VCaP (cell line): ENCODE data around the gene COL13A1.

ENCODE experiments used
- H3K27ac ChIP-seq: fragments of 450-650 bp; 2 replicates; pipeline ENCODE4 v1.5.1; 2017
- TF ChIP-seq, protein P1 (sequence below): fragments of 450-650 bp; conservative IDR thresholded peaks from 2 replicates; pipeline ENCODE4 v1.5.1; 2017; ENCODE audit warnings: mild to moderate bottlenecking, moderate library complexity

The COL13A1 gene

GRCh38 chr10:69861251-69862240, 59.8 kb downstream of the COL13A1 start:
- TF ChIP-seq, protein P1, sequence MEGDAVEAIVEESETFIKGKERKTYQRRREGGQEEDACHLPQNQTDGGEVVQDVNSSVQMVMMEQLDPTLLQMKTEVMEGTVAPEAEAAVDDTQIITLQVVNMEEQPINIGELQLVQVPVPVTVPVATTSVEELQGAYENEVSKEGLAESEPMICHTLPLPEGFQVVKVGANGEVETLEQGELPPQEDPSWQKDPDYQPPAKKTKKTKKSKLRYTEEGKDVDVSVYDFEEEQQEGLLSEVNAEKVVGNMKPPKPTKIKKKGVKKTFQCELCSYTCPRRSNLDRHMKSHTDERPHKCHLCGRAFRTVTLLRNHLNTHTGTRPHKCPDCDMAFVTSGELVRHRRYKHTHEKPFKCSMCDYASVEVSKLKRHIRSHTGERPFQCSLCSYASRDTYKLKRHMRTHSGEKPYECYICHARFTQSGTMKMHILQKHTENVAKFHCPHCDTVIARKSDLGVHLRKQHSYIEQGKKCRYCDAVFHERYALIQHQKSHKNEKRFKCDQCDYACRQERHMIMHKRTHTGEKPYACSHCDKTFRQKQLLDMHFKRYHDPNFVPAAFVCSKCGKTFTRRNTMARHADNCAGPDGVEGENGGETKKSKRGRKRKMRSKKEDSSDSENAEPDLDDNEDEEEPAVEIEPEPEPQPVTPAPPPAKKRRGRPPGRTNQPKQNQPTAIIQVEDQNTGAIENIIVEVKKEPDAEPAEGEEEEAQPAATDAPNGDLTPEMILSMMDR, result peak; percentile 54
- H3K27ac ChIP-seq, result no peak overlapping the region

DNA sequence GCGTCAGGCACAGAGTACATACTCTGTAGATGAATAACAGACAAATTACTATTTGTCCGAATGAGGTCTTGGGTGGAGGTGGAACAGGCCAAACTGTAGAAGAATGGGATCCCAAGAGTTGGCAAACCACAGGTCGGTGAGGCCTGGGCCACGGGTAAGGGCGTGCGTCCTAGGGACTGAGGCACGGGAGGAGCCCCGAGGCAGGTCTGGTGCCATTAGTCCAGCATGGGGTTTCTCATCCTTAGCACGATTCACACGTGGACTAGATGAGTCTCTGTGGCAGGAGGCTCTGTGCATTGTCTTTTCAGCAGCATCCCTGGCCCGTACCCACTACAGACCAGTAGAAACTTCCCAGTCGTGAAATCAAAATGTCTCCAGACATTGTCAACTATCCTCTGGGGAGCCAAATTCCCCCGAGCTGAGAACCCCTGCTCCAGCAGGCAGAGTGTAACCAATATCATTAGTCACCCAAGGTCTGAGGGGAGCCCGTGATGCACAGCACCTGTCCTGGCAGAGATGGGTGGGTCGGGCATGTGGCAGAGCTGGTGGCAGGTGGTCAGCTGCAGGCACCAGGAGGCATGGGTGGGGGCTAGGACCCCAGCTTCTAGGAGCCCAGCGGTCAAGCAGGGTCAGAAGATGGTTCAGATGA, 61.3 kb downstream of the COL13A1 start:
- TF ChIP-seq, protein P1, result no peak
- H3K27ac ChIP-seq, result no peak overlapping the region

GRCh38 chr10:69863580-69863979, 61.9 kb downstream of the COL13A1 start:
- TF ChIP-seq, protein P1, result no peak
- no peak overlapping the region for H3K27ac ChIP-seq

DNA sequence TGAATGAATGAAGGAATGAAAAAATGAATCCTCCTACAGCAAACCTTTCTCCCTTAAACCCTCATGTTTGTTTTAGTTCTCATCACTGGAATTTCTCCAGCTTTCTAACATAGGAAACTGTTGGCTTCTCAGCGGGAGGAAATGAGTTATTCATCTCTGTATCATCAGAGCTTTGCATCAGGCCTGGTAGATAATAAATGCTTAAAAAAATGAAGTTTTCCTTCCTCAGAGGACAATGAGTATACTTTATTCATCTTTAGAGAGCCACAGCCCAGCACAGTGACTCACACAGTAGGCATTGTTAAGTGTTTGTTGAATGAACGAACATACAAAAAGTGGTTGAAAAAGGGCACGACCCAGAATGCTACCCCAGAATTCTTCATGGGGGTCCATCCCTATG, 62.6 kb downstream of the COL13A1 start:
- TF ChIP-seq, protein P1, result no peak
- H3K27ac ChIP-seq, result no peak overlapping the region

DNA sequence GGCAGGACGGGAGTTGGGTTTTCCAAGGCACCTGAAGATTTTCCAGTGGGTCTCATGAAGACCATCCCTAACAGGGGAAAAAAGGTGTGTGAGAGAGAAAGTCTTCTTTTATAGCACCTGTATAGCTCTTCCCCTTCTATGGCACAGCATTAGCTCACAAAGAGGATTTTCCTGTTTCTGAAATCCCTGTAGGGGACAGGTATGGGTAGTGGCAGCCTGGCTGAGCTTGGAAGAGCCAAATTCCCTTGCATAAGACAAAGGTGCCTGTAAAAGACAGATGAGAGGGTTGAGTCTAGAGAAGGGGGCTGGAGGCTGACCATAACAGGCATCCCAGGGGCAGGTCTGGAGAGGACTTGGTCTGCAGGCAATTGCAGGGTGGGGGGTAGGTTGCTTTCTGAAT, 63.7 kb downstream of the COL13A1 start:
- no peak overlapping the region for H3K27ac ChIP-seq
- TF ChIP-seq, protein P1, result no peak

DNA sequence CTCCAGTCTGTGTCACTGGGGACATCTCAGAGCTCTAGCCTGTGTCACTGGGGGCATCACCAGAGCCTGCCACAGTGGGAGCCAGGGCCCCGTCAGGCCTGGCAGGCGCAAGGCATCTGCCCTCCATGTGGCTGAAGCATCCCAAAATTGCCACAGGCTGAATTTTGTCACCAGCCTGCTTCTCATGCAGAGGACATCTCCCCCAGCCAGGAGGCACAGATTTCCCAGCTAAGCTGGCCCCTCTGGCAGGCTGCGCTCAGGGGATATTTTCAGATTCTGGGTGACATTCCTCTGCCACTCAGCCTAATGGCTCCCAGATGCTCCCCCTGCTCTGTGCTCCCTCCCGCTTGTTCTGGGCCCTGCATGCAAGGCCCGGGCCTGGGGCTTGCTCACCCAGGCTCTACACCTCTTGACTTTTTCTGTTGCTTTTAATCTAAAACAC, 64.6 kb downstream of the COL13A1 start:
- H3K27ac ChIP-seq, result peak overlapping the region; percentile 24; the same call in 1 of the 2 replicates
- TF ChIP-seq, protein P1, result no peak
